NAMALWA (cell line): Measurements from ENCODE around the gene ZNF175.

Experiments
- DNase-seq: peaks from one replicate; pipeline ENCODE4 v3.0.0-alpha.2; 2015; ENCODE audit warnings: low spot score

The ZNF175 gene

DNA sequence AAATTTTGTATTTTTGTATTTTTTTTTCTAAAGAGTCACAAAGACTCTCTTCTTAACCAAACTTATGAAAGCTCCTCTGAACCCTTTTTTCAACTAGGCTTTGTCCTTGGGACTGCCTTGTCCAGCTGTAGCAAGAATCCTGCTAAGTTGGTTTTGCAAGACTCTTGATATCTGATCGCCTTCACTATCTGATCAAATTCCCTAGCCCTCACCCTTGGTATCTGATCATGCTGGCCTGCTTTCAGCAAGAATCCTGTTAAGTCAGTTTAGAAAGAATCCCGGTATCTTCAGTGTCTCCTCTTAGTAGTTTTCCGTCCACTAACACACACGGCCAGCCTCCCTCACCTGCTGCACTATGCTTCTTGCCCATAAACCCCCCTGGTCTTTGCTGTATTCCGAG is 61.0 kb downstream of the ZNF175 start:
- DNase-seq, result no peak

- peak; percentile 13 for DNase-seq
Measured at GRCh38 chr19:51637362-51637978, 66.4 kb downstream of the ZNF175 start.

GRCh38 chr19:51639916-51640315 is 68.8 kb downstream of the ZNF175 start:
- DNase-seq, result no peak

GRCh38 chr19:51640386-51640785 is 69.3 kb downstream of the ZNF175 start:
- no peak for DNase-seq

GRCh38 chr19:51641648-51642047 is 70.6 kb downstream of the ZNF175 start:
- no peak for DNase-seq
